Prostate gland (tissue), 2 donors: ENCODE results near the gene RNF152.

ENCODE experiments used
- CTCF ChIP-seq, 4 experiments: fragments of 200-600 bp in 2 of 4; fragments of 450-650 bp in 2 of 4; sonication (generic) in 2 of 4; IDR thresholded peaks; 1 replicate in 3 of 4; 2 replicates in 1 of 4; pipeline ENCODE4 v1.5.1; 2016 to 2019; ENCODE audit warnings: antibody characterized with exemption in 4 of 4, mild to moderate bottlenecking in 2 of 4, moderate library complexity in 2 of 4
- POLR2A ChIP-seq: fragments of 450-650 bp; IDR thresholded peaks from one replicate; pipeline ENCODE4 v1.6.1; 2016; ENCODE audit warnings: antibody characterized with exemption, mild to moderate bottlenecking

GRCh38 chr18:61827591-61827990 is 65.2 kb downstream of the RNF152 start:
- no peak for TF ChIP-seq POLR2A
- TF ChIP-seq CTCF (IDR thresholded peaks at IDR 0.05): no peak
